ENCODE results near the gene MYH14.

DNA sequence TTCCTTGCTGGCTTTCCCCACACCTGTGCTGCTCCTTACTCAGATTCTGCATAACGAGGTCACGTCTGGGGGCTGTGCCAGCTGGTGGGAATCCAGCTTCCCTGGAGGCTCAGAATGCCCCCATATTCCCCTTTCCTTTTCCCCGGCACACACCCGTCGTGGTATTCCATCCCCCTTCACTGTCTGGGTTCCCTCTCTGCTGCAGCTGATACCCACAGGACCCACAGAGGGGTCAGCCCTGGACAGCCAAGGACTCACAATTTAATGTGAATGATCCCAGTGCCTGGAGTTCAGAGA is 4.2 kb upstream of the MYH14 start:
- TF ChIP-seq POLR2A (IDR thresholded peaks at IDR 0.05; ENCODE audit: low read length) = no peak
- TF ChIP-seq GATA1 (IDR thresholded peaks at IDR 0.05; ENCODE audit: low read depth, low read length) = no peak
